ENCODE measurements around the gene PGS1. TPM values are rescaled to one million over a fixed set of nuclear protein-coding genes. Genes with fewer than 3 reads are reported as not detected.

PGS1 gene
- total RNA-seq, 4 donors from 2014 or later: 41.9 to 105 (median 53.2) TPM

DNA sequence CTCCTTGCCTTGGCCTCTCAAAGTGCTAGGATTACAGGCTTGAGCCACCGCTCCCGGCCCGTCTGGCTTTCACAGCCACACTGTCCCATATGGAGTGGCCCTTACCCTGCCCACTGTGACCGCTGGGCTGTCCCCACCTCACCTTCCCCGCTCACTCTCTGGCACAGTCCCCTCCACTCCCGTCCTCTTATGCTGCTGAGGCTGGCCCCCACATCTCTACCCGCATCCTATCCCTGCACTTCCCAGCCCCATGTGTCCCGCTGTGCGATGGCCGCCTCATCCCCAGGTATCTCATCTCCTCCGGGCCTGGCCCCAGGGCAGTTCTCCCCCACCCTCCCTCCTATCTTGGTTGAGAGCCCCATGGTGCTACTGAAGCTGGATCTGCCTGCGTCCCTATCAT is 93.2 kb downstream of the PGS1 start:
- H3K36me3 ChIP-seq: no peaks in the 10 kb centered on the region
- peaks cover 0 to 10% of the 10 kb centered on the region in 2 donors for H3K27me3 ChIP-seq
- TF ChIP-seq POLR2A (IDR thresholded peaks at IDR 0.05) (no peak), CTCF (IDR thresholded peaks at IDR 0.05) (no peak), EP300 (IDR thresholded peaks at IDR 0.05) (no peak)
- H3K27ac ChIP-seq: no peak overlapping the region
- no peak for DNase-seq (ENCODE audit: low spot score in 2 of 2)
- 92 to 95% methylated on average over 12 of the region's 12 CpGs for WGBS, 2 donors
- no peaks in the 10 kb centered on the region for H3K4me1 ChIP-seq
- no peak overlapping the region for H3K4me3 ChIP-seq
- H3K9me3 ChIP-seq: no peaks in the 10 kb centered on the region

DNA sequence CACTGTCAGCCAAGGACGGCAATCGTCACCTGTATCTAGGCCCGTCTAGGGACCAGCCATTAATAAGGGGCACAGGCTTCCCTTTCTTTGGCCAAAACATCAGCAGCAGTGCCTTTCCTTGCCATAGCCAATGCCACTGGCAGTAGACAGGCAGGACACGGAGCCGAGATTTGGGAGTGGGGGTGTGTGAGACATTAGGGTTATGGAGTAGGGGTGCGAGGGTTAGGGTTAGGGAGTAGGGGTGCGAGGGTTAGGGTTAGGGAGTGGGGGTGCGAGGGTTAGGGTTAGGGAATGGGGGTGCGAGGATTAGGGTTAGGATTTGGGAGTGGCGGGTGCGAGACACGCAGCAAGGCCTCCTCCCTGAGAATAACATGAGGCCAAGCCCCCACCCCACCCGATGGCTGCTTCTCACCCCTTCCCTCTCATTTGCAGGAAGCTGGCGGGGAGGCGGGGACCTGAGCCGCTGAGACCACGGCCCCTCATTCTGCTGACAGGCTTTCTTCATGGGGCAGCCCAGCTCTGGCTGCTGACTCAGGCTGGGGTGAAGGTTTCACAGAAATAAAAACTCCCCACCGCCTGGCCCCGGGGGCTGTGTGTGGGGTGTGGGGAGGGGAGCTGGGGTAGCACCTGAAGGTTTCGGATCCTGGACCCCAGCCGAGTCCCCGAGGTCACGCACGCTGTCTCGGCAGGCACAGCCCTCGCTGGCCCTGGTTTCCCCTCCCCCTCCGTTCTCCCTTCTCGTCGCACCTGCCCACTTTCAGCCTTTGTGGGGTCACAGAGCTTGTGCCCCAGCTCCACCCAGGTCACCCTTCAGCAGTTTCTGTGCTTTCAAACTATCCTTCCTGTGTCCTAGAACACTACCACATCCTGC is 93.8 kb downstream of the PGS1 start:
- Histone ChIP-seq H3K27me3 (peaks cover 0 to 10% of the 10 kb centered on the region in 2 donors), H3K36me3 (no peaks in the 10 kb centered on the region), H3K9me3 (no peaks in the 10 kb centered on the region), H3K4me1 (no peaks in the 10 kb centered on the region), H3K27ac (no peak overlapping the region), H3K4me3 (no peak overlapping the region)
- no peak for DNase-seq (ENCODE audit: low spot score in 2 of 2)
- TF ChIP-seq POLR2A (IDR thresholded peaks at IDR 0.05): no peak
- no peak for TF ChIP-seq EP300 (IDR thresholded peaks at IDR 0.05)
- TF ChIP-seq CTCF (IDR thresholded peaks at IDR 0.05): no peak
- WGBS, 2 donors: 68 to 70% methylated on average over 28 to 29 of the region's 29 CpGs

- H3K9me3 ChIP-seq: no peaks in the 10 kb centered on the region
- TF ChIP-seq CTCF (IDR thresholded peaks at IDR 0.05) (no peak), POLR2A (IDR thresholded peaks at IDR 0.05) (no peak), EP300 (IDR thresholded peaks at IDR 0.05) (no peak)
- no peaks in the 10 kb centered on the region for H3K4me1 ChIP-seq
- no peak overlapping the region for H3K27ac ChIP-seq
- DNase-seq (ENCODE audit: low spot score in 2 of 2): no peak
- WGBS, 2 donors: 87 to 90% methylated on average over 8 to 12 of the region's 12 CpGs
- H3K4me3 ChIP-seq: no peak overlapping the region
- H3K36me3 ChIP-seq: no peaks in the 10 kb centered on the region
- peaks cover 0 to 10% of the 10 kb centered on the region in 2 donors for H3K27me3 ChIP-seq
Measured at GRCh38 chr17:78473951-78474613, 95.6 kb downstream of the PGS1 start.

Small RNA genes within 50 kb of the gene (small RNA-seq; reads per million reads assigned to genes)
- gene RF00415 (not detected), gene RN7SL236P (not detected)

Other genes starting within 250 kb of the PGS1 start
- 10 to 100 TPM; 43.3 to 94.5 (median 52.2) TPM for gene TMC6, start 249.9 kb upstream of the PGS1 start, total RNA-seq
- gene TMC8, start 247.9 kb upstream of the PGS1 start, total RNA-seq: 10 to 100 TPM in 1 of 4 donors, 1 to 10 TPM in 3; 5.2 to 18.3 (median 6.7) TPM
- gene C17orf99, start 232.3 kb upstream of the PGS1 start, total RNA-seq: not detected
- gene SYNGR2, start 210.1 kb upstream of the PGS1 start, total RNA-seq: 10 to 100 TPM; 40.6 to 70.2 (median 54.1) TPM
- gene TK1, start 191.6 kb upstream of the PGS1 start, total RNA-seq: 1 to 10 TPM; 1.0 to 6.6 (median 1.6) TPM
- 10 to 100 TPM; 29.7 to 40.6 (median 37.7) TPM for gene AFMID, start 191.3 kb upstream of the PGS1 start, total RNA-seq
- gene BIRC5, start 164.4 kb upstream of the PGS1 start, total RNA-seq: 1 to 10 TPM in 1 of 4 donors, under 1 TPM in 2, not detected in 1; 0.87 to 8.7 (median 0.98) TPM
- not detected for gene TMEM235, start 147.0 kb upstream of the PGS1 start, total RNA-seq
- gene SOCS3, start 18.6 kb upstream of the PGS1 start, total RNA-seq: 10 to 100 TPM; 23.7 to 76.5 (median 59.7) TPM
- gene DNAH17, start 198.7 kb downstream of the PGS1 start, total RNA-seq: under 1 TPM in 2 of 4 donors, not detected in 2; under 0.01 TPM

All from tibial nerve (tissue), 4 donors.